Measurements from ENCODE around the gene FIGNL2. TPM values are rescaled to one million over a fixed set of nuclear protein-coding genes. Genes with fewer than 3 reads are reported as not detected.
"Not testable (repeated sequence)": the region's sequence is repeated elsewhere in the genome, so short reads cannot be mapped to it uniquely, and the experiment has no call there.

Gene FIGNL2
- polyA plus RNA-seq, 3 donors, result 5.4 to 7.0 (median 6.2) TPM

GRCh38 chr12:51820526-51821439 lies 27.7 kb downstream of the FIGNL2 start:
- DNase-seq, result peak; percentile 76

- DNase-seq, result no peak
Observed at GRCh38 chr12:51819736-51820525, 28.6 kb downstream of the FIGNL2 start.

- DNase-seq, result no peak
Observed at GRCh38 chr12:51818566-51819300, 29.8 kb downstream of the FIGNL2 start.

- DNase-seq, result no peak
Observed at GRCh38 chr12:51818086-51818485, 30.4 kb downstream of the FIGNL2 start.

- no peak for DNase-seq
Observed at GRCh38 chr12:51817027-51817953, 31.2 kb downstream of the FIGNL2 start.

GRCh38 chr12:51815571-51815970 lies 32.9 kb downstream of the FIGNL2 start:
- DNase-seq, result no peak

GRCh38 chr12:51814311-51815088 lies 34.0 kb downstream of the FIGNL2 start:
- peak; percentile 65 for DNase-seq

GRCh38 chr12:51813931-51814310 lies 34.6 kb downstream of the FIGNL2 start:
- DNase-seq, result no peak

GRCh38 chr12:51812871-51813270 lies 35.6 kb downstream of the FIGNL2 start:
- no peak for DNase-seq

- DNase-seq, result no peak
Observed at GRCh38 chr12:51811203-51812202, 37.0 kb downstream of the FIGNL2 start.

- no peak for DNase-seq
Observed at GRCh38 chr12:51809193-51809592, 39.3 kb downstream of the FIGNL2 start.

GRCh38 chr12:51806896-51807295 lies 41.6 kb downstream of the FIGNL2 start:
- no peak for DNase-seq

GRCh38 chr12:51801027-51801426 lies 47.5 kb downstream of the FIGNL2 start:
- no peak for DNase-seq

- no peak for DNase-seq
Observed at GRCh38 chr12:51798501-51798900, 50.0 kb downstream of the FIGNL2 start.

- DNase-seq, result not testable (repeated sequence)
Observed at GRCh38 chr12:51798051-51798450, 50.5 kb downstream of the FIGNL2 start.

GRCh38 chr12:51797301-51797700 lies 51.2 kb downstream of the FIGNL2 start:
- no peak for DNase-seq

- DNase-seq, result no peak
Observed at GRCh38 chr12:51793201-51793600, 55.3 kb downstream of the FIGNL2 start.

- no peak for DNase-seq
Observed at GRCh38 chr12:51792417-51792816, 56.1 kb downstream of the FIGNL2 start.

GRCh38 chr12:51788876-51789275 lies 59.6 kb downstream of the FIGNL2 start:
- DNase-seq, result no peak
